Right lobe of liver (tissue), 6 donors: ENCODE results near the gene SPATA2L. TPM values are rescaled to one million over a fixed set of nuclear protein-coding genes. Genes with fewer than 3 reads are reported as not detected.

Experiments
- ATAC-seq, 4 donors: fragments of 200-7000 bp; cut with Tn5 transposase; one replicate each; pipeline ENCODE4 v1.9.1; 2020; ENCODE audit warnings: mild to moderate bottlenecking in 4 of 4, moderate library complexity in 4 of 4
- DNase-seq, 3 donors: peaks; one replicate each; pipeline ENCODE4 v3.0.0-alpha.2; 2020
- H3K27ac ChIP-seq, 3 donors: fragments of 200-600 bp; one replicate each; pipeline ENCODE4 v1.8.0; 2022
- H3K27me3 ChIP-seq, 2 donors: fragments of 200-600 bp; one replicate each; pipeline ENCODE4 v1.8.0; 2022
- H3K36me3 ChIP-seq, 4 donors: fragments of 200-600 bp; sonication (generic) in 1 of 4; one replicate each; pipeline versions ENCODE4 v1.5.1 to v1.8.0; 2017 to 2022; ENCODE audit warnings: control low read depth in 1 of 4
- H3K4me1 ChIP-seq, 4 donors: fragments of 200-600 bp; sonication (generic) in 1 of 4; one replicate each; pipeline versions ENCODE4 v1.5.1 to v1.8.0; 2017 to 2022; ENCODE audit warnings: control low read depth in 1 of 4
- H3K4me3 ChIP-seq, 3 donors: fragments of 200-600 bp; one replicate each; pipeline ENCODE4 v1.8.0; 2022
- H3K9me3 ChIP-seq, 4 donors: fragments of 200-600 bp; sonication (generic) in 1 of 4; one replicate each; pipeline versions ENCODE4 v1.5.1 to v1.8.0; 2017 to 2022; ENCODE audit warnings: control low read depth in 1 of 4
- CTCF ChIP-seq, 4 donors: fragments of 200-600 bp in 3 of 4; fragments of 450-650 bp in 1 of 4; IDR thresholded peaks; one replicate each; pipeline versions ENCODE4 v1.5.1 to v1.8.0; 2016 to 2022; ENCODE audit warnings: antibody characterized with exemption in 4 of 4, mild to moderate bottlenecking in 2 of 4
- POLR2A ChIP-seq: fragments of 450-650 bp; IDR thresholded peaks from one replicate; pipeline ENCODE4 v1.6.1; 2017; ENCODE audit warnings: antibody characterized with exemption, mild to moderate bottlenecking
- WGBS: methylation state at CpG from one replicate; pipeline ENCODE4 v1.1.6; 2018; ENCODE audit warnings: low coverage, low lambda C conversion rate; ENCODE audit not compliant: insufficient coverage; ENCODE audit errors: missing lambda C conversion rate; 5-methylcytosine and 5-hydroxymethylcytosine counted together
- intact Hi-C, 2 donors: fragments of 100-400 bp; cut with DNase I; formaldehyde crosslinking; loops; one replicate each; pipeline versions ENCODE4 v1.11.2 to v1.14.1; 2022
- total RNA-seq, 6 experiments: library from RNA; depleted of rRNA in 2 of 6; stranded (reverse); fragments of >200 nt in 2 of 6; fragmentation: NEBNext Ultra II Directional in 3 of 6; extraction: Animal tissue kit (Norgen Biotek cat#: 25700) in 3 of 6; gene quantifications; one replicate each; pipeline versions ENCODE4 v1.1.0 to v1.2.4, GENCODE V29; 2016 to 2023
- donor health status: DM: no; HTN: yes; CAD: no.
- donor health status: DM: no; HTN: no; CAD: no.
- donor health status: DM: no; HTN: no; CAD: no.
- donor health status: DM: no; HTN: yes; CAD: no.
- donor health status: DM: no; HTN: yes; CAD: no.

SPATA2L gene
- total RNA-seq, 6 experiments from 2014 or later: 5.6 to 17.9 (median 11.2) TPM

DNA sequence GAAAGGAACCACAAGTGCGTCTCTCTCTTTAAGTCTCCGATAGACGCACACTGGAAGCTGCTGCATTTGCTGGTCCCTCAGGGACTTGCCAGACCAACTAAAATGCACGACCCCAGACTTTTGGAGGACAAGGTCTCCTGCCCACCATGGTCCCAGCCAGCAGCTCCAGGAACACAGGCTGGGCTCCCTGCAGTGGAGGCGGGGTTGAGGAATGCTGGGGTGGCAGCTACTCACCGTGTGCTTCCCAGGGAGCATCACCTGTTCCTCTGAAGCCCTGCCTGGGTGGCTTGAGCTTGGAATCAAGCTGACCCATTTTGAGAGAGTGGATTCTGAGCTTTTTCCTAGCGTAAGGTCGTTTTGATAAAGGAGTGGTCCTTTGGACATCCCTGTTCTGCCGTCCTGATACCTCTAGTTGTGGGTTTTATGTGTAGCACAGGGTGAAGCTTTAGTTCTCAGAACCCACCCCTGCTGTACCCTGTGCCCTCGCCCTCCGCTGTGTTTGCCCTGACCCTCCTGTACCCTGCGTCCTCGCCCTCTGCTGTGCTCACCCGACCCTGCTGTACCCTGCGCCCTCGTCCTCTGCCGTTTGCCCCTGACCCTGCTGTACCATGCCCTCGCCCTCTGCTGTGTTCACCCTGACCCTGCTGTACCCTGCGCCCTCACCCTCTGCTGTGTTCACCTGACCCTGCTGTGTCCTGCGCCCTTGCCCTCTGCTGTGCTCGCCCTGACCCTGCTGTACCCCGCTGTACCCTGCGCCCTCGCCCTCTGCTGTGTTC, 30.8 kb upstream of the SPATA2L start:
- no peak for ATAC-seq
- no peak overlapping the region for H3K27ac ChIP-seq
- peaks cover 0 to 65% (median 39%) of the 10 kb centered on the region in 4 donors for H3K36me3 ChIP-seq
- 63% methylated on average over 15 of the region's 24 CpGs for WGBS
- no peak overlapping the region for H3K4me3 ChIP-seq
- no peaks in the 10 kb centered on the region for H3K9me3 ChIP-seq
- H3K27me3 ChIP-seq: no peaks in the 10 kb centered on the region
- no peak for DNase-seq
- peaks cover 0 to 18% (median 6%) of the 10 kb centered on the region in 4 donors for H3K4me1 ChIP-seq
- intact Hi-C loops: no loop called here
- no peak for TF ChIP-seq POLR2A
- no peak for TF ChIP-seq CTCF (IDR thresholded peaks at IDR 0.05)

DNA sequence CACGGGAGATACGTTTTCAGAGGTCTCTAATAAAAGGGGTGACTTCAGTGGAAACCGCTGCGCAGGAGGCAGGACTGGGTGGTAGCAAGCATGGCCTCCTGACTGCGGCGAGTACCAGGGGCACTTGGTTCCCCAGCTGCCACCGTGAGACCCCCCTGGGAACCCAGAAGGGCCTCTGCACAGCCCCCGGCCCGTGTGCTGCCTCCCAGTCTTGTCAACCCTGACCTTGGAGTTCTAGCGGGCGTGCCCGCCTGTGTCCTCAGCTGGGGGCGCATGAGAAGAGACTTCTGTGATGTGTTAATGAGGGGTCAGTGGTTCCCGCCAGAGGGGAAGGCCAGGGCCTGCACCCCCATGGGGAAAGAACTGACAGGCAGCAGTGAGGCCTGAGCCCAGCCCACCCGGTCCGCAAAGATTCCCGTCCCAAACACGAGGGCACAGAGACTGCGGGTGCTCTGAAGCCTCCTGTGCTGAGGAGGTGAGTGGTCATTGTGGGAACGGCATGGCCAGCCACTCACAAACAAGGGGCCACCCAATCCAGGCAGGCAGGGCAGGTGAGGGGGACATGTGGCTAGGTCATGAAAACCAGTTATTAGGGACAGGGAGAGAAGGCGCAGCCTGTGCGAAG, 29.2 kb upstream of the SPATA2L start:
- Histone ChIP-seq H3K27me3 (no peaks in the 10 kb centered on the region), H3K9me3 (no peaks in the 10 kb centered on the region), H3K36me3 (peaks cover 0 to 62% (median 34%) of the 10 kb centered on the region in 4 donors), H3K4me3 (no peak overlapping the region), H3K4me1 (peaks cover 0 to 18% (median 6%) of the 10 kb centered on the region in 4 donors), H3K27ac (peak overlapping the region in 1 of 3 donors; percentile 65)
- ATAC-seq (no peak), DNase-seq (no peak)
- no peak for TF ChIP-seq POLR2A
- no peak for TF ChIP-seq CTCF (IDR thresholded peaks at IDR 0.05)
- WGBS: 78% methylated on average over 9 of the region's 22 CpGs
- intact Hi-C loops: no loop called here

DNA sequence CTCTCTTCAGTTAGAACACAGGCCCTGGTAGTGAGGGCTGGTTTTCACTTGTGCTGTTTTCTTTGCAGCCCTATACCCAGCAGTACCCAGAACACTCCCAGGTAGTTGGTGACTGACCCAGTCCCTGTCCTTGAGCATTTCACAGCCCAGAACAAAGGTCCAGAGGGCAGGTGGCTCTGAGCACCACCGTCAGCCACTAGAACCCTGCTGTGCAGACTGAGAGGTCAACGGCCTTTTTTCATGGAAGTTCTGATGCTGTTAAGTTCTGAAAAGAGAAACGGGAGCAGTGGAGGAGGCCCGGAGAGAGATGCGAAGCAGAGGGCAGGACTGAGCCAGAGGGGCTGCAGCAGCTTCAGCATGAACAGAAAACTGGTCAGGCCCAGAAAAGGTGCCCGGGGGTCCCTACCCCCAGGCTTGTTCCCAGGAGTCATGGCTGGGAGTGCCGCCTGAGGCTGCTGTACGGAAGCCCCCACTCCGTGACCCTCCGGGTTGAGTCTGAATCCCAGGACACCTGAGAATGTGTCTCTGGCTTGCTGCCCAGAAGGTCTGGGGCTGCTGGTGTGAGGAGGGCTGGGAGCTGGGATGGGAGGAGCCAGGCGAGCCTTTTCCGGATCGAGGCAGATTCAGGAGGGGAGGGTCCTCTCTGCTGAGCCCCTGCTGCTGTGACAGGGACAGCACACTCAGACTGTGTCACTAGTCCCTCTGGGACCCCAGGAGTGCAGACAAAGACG, 28.5 kb upstream of the SPATA2L start:
- WGBS: 49% methylated on average over 9 of the region's 14 CpGs
- intact Hi-C loops: no loop called here
- Histone ChIP-seq H3K9me3 (no peaks in the 10 kb centered on the region), H3K36me3 (peaks cover 0 to 61% (median 33%) of the 10 kb centered on the region in 4 donors), H3K27ac (peak overlapping the region in 2 of 3 donors; percentile 26 to 65), H3K4me3 (no peak overlapping the region), H3K4me1 (peaks cover 0 to 18% (median 6%) of the 10 kb centered on the region in 4 donors), H3K27me3 (no peaks in the 10 kb centered on the region)
- DNase-seq (peak in 2 of 3 donors; percentile 79 to 83), ATAC-seq (peak; percentile 84 to 97 (median 88))
- TF ChIP-seq POLR2A (no peak), CTCF (IDR thresholded peaks at IDR 0.05) (no peak)

DNA sequence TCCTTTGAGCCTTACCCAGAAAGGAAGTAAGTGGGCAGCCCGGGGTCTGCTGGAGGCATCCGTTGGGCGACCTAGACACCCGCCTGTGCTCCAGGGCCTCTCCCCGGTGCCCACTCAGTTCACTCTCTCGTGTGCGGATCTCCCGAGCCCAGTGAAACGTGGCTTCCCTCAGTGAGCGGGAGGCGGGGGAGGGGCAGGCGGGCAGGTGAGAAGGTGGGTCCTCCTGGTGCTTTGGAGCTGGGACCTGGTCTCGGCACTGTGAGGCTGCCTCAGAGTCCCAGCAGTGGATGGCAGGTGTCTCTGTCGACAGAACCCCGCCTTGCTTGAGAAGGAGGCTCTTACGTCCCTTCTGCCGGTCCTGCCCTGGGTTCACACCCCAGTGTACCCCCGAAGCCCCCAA, 27.8 kb upstream of the SPATA2L start:
- ATAC-seq: no peak
- intact Hi-C loops: no loop called here
- TF ChIP-seq POLR2A: no peak
- WGBS: 97% methylated on average over 6 of the region's 18 CpGs
- Histone ChIP-seq H3K27ac (peak overlapping the region in 1 of 3 donors; percentile 65), H3K36me3 (peaks cover 0 to 54% (median 30%) of the 10 kb centered on the region in 4 donors), H3K4me3 (no peak overlapping the region), H3K9me3 (no peaks in the 10 kb centered on the region), H3K27me3 (no peaks in the 10 kb centered on the region), H3K4me1 (peaks cover 0 to 18% (median 6%) of the 10 kb centered on the region in 4 donors)
- DNase-seq: no peak
